Measurements from ENCODE around the gene NOS3. TPM values are rescaled to one million over a fixed set of nuclear protein-coding genes. Genes with fewer than 3 reads are reported as not detected.
A peak's percentile ranks its signal among the peaks of the same experiment; 100 is the strongest.

The NOS3 gene
- total RNA-seq, 1 experiment from 2014 or later, result 0.71 TPM

GRCh38 chr7:151007469-151007898 lies 16.7 kb downstream of the NOS3 start:
- no peak for DNase-seq
- intact Hi-C loops (cut with micrococcal nuclease; ENCODE audit: unreplicated experiment), result loop anchor here (10.0 kb wide), 1 partner anchor 233 kb away; no protein-coding TSS in a partner anchor
- no peak overlapping the region for H3K27ac Mint-ChIP-seq (ENCODE audit: unreplicated experiment)
- H3K36me3 Mint-ChIP-seq (ENCODE audit: insufficient read depth, unreplicated experiment), result no peaks in the 10 kb centered on the region
- BruUV-seq (replicated peaks), result no TSS peak
- peaks cover 15% of the 10 kb centered on the region for H3K4me1 Mint-ChIP-seq (ENCODE audit: low read depth, unreplicated experiment)
- peaks cover 13% of the 10 kb centered on the region for H3K27me3 Mint-ChIP-seq (ENCODE audit: unreplicated experiment)
- no peaks in the 10 kb centered on the region for H3K9me3 Mint-ChIP-seq (ENCODE audit: low read depth, unreplicated experiment)
- no peak overlapping the region for H3K4me3 Mint-ChIP-seq (ENCODE audit: low read depth, unreplicated experiment)
- CTCF ChIA-PET, result interaction anchor here (1.6 kb wide), 1 partner anchor 21 kb away, joined by 4 read pairs; the partner anchor contains the start of gene ABCB8
- no peak for TF ChIP-seq CTCF (IDR thresholded peaks at IDR 0.05; ENCODE audit: unreplicated experiment)

- no peaks in the 10 kb centered on the region for H3K36me3 Mint-ChIP-seq (ENCODE audit: insufficient read depth, unreplicated experiment)
- peaks cover 13% of the 10 kb centered on the region for H3K27me3 Mint-ChIP-seq (ENCODE audit: unreplicated experiment)
- H3K27ac Mint-ChIP-seq (ENCODE audit: unreplicated experiment), result no peak overlapping the region
- H3K4me3 Mint-ChIP-seq (ENCODE audit: low read depth, unreplicated experiment), result peak overlapping the region; percentile 30
- BruUV-seq (replicated peaks), result no TSS peak
- intact Hi-C loops (cut with micrococcal nuclease; ENCODE audit: unreplicated experiment), result loop anchor here (10.0 kb wide), 1 partner anchor 233 kb away; no protein-coding TSS in a partner anchor
- H3K9me3 Mint-ChIP-seq (ENCODE audit: low read depth, unreplicated experiment), result no peaks in the 10 kb centered on the region
- peaks cover 19% of the 10 kb centered on the region for H3K4me1 Mint-ChIP-seq (ENCODE audit: low read depth, unreplicated experiment)
- DNase-seq, result no peak
- CTCF ChIA-PET, result interaction anchor here (1.6 kb wide), 1 partner anchor 20 kb away, joined by 4 read pairs; the partner anchor contains the start of gene ABCB8
- TF ChIP-seq CTCF (IDR thresholded peaks at IDR 0.05; ENCODE audit: unreplicated experiment), result no peak
Measured at GRCh38 chr7:151008143-151008510, 17.3 kb downstream of the NOS3 start.

- H3K4me3 Mint-ChIP-seq (ENCODE audit: low read depth, unreplicated experiment), result peak overlapping the region; percentile 30
- DNase-seq, result peak; percentile 72
- CTCF ChIA-PET, result interaction anchor here (0.8 to 1.6 kb wide), 2 partner anchors 11 to 19 kb away, joined by 4 to 7 read pairs; partner anchors contain the start of gene ABCB8
- no peaks in the 10 kb centered on the region for H3K36me3 Mint-ChIP-seq (ENCODE audit: insufficient read depth, unreplicated experiment)
- H3K27me3 Mint-ChIP-seq (ENCODE audit: unreplicated experiment), result peaks cover 13% of the 10 kb centered on the region
- peak; percentile 37 for TF ChIP-seq CTCF (IDR thresholded peaks at IDR 0.05; ENCODE audit: unreplicated experiment)
- H3K9me3 Mint-ChIP-seq (ENCODE audit: low read depth, unreplicated experiment), result no peaks in the 10 kb centered on the region
- H3K27ac Mint-ChIP-seq (ENCODE audit: unreplicated experiment), result no peak overlapping the region
- intact Hi-C loops (cut with micrococcal nuclease; ENCODE audit: unreplicated experiment), result loop anchor here (10.0 kb wide), 1 partner anchor 234 kb away; no protein-coding TSS in a partner anchor
- no TSS peak for BruUV-seq (replicated peaks)
- H3K4me1 Mint-ChIP-seq (ENCODE audit: low read depth, unreplicated experiment), result peaks cover 13% of the 10 kb centered on the region
Measured at GRCh38 chr7:151008511-151009323, 17.9 kb downstream of the NOS3 start.

GRCh38 chr7:151009327-151010036 lies 18.7 kb downstream of the NOS3 start:
- H3K27ac Mint-ChIP-seq (ENCODE audit: unreplicated experiment), result no peak overlapping the region
- no peak overlapping the region for H3K4me3 Mint-ChIP-seq (ENCODE audit: low read depth, unreplicated experiment)
- intact Hi-C loops (cut with micrococcal nuclease; ENCODE audit: unreplicated experiment), result loop anchor here (10.0 kb wide), 1 partner anchor 235 kb away; no protein-coding TSS in a partner anchor
- DNase-seq, result no peak
- CTCF ChIA-PET, result interaction anchor here (0.6 to 0.8 kb wide), 3 partner anchors 10 to 1879 kb away, joined by 3 to 7 read pairs (median 5); no protein-coding TSS in a partner anchor
- H3K4me1 Mint-ChIP-seq (ENCODE audit: low read depth, unreplicated experiment), result peaks cover 10% of the 10 kb centered on the region
- BruUV-seq (replicated peaks), result no TSS peak
- peaks cover 13% of the 10 kb centered on the region for H3K27me3 Mint-ChIP-seq (ENCODE audit: unreplicated experiment)
- TF ChIP-seq CTCF (IDR thresholded peaks at IDR 0.05; ENCODE audit: unreplicated experiment), result no peak
- no peaks in the 10 kb centered on the region for H3K9me3 Mint-ChIP-seq (ENCODE audit: low read depth, unreplicated experiment)
- no peaks in the 10 kb centered on the region for H3K36me3 Mint-ChIP-seq (ENCODE audit: insufficient read depth, unreplicated experiment)

Data from Calu3 (cell line).